ENCODE results near the gene IFITM5. TPM values are rescaled to one million over a fixed set of nuclear protein-coding genes. Genes with fewer than 3 reads are reported as not detected.

The IFITM5 gene
- total and polyA plus RNA-seq, 2 of the 8 experiments (the other 6 are each of a cell fraction or from before 2014, with no cell fraction given) = not detected

GRCh38 chr11:294780-295179 is 4.5 kb downstream of the IFITM5 start:
- Histone ChIP-seq H2BK20ac (ENCODE audit: low read length) (no peak overlapping the region), H2AK5ac (ENCODE audit: low read depth, low read length) (no peak overlapping the region), H3K23me2 (ENCODE audit: low read depth, low read length) (no peaks in the 10 kb centered on the region), H4K8ac (ENCODE audit: extremely low read depth, insufficient read depth, low read length) (no peak overlapping the region), H4K20me1 (replicated peaks in 1 of 2; ENCODE audit: control insufficient read depth in 1 of 2, insufficient read depth in 2 of 2, low read length in 2 of 2) (no peaks in the 10 kb centered on the region), H3K9me3 (ENCODE audit: insufficient read depth in 2 of 2, low read depth in 1 of 2, low read length in 1 of 2) (no peaks in the 10 kb centered on the region), H3K27ac (ENCODE audit: low read depth, low read length) (no peak overlapping the region), H3K79me2 (ENCODE audit: control insufficient read depth in 1 of 2, insufficient read depth in 2 of 2, low read length in 2 of 2) (no peaks in the 10 kb centered on the region), H3K27me3 (replicated peaks in 1 of 4; ENCODE audit: control insufficient read depth in 3 of 4, extremely low read depth in 1 of 4, insufficient read depth in 3 of 4, low read length in 3 of 4) (no peaks in the 10 kb centered on the region), H3K14ac (ENCODE audit: insufficient read length) (no peak overlapping the region), H3K4me2 (ENCODE audit: insufficient read depth in 1 of 2, low read depth in 2 of 2, low read length in 2 of 2) (no peak overlapping the region), H3K4ac (replicated peaks; ENCODE audit: insufficient read length, low read depth, low read length) (no peak overlapping the region), H3K79me1 (ENCODE audit: low read depth, low read length) (0 out of 2 replicates have a peak, but pooled peaks cover 2% of the 10 kb centered on the region), H4K5ac (ENCODE audit: insufficient read length, low read depth, low read length) (no peak overlapping the region), H3K23ac (ENCODE audit: insufficient read length) (no peak overlapping the region), H2BK12ac (ENCODE audit: low read depth, low read length) (no peak overlapping the region), H4K91ac (replicated peaks; ENCODE audit: insufficient read length, low read length) (no peak overlapping the region), H2BK120ac (replicated peaks; ENCODE audit: low read depth, low read length) (no peak overlapping the region), H2BK15ac (ENCODE audit: low read length) (no peak overlapping the region), H2AFZ (ENCODE audit: low read length) (no peak overlapping the region), H3K4me1 (replicated peaks in 1 of 4; ENCODE audit: control insufficient read depth in 3 of 4, insufficient read depth in 4 of 4, low read length in 3 of 4) (peaks cover 0 to 34% (median 21%) of the 10 kb centered on the region in 4 experiments; a peak in 6 of 7 replicates), H3K9ac (replicated peaks in 1 of 4; ENCODE audit: extremely low read depth in 1 of 4, low read depth in 3 of 4, low read length in 3 of 4) (no peak overlapping the region), H3K18ac (ENCODE audit: extremely low read depth, low read length) (no peak overlapping the region), H2BK5ac (ENCODE audit: low read depth, low read length) (no peak overlapping the region), H3K56ac (replicated peaks; ENCODE audit: insufficient read length, low read depth, low read length) (no peak overlapping the region), H3K36me3 (ENCODE audit: control insufficient read depth in 2 of 4, insufficient read depth in 4 of 4, low read length in 3 of 4) (peaks cover 3 to 30% (median 15%) of the 10 kb centered on the region in 4 experiments; a peak in 6 of 8 replicates), H3K4me3 (ENCODE audit: extremely low read depth in 1 of 4, insufficient read depth in 2 of 4, low read depth in 3 of 4, low read length in 4 of 4) (no peak overlapping the region)
- no peak for DNase-seq (ENCODE audit: low read depth in 1 of 2, low spot score in 2 of 2)
- ChIA-PET POLR2A (ENCODE audit: partially characterized antibody) (interaction anchor here (0.6 to 3.0 kb wide), 7 partner anchors 10 to 514 kb away, joined by 3 to 17 read pairs (median 3); no protein-coding TSS in a partner anchor), CTCF (ENCODE audit: partially characterized antibody) (interaction anchor here (0.9 to 3.4 kb wide), 7 partner anchors 10 to 67 kb away, joined by 3 to 29 read pairs (median 5); partner anchors contain the start of gene IFITM2)
- FAIRE-seq = no peak
- 95% methylated on average over 16 of the region's 16 CpGs; no CpG with 5 or more reads in 1 of the 2 experiments for WGBS, 2 experiments (ENCODE audit: extremely low coverage in 1 of 2, insufficient coverage in 1 of 2, insufficient read length in 1 of 2, insufficient replicate concordance in 2 of 2, low coverage in 1 of 2, low lambda C conversion rate in 2 of 2, missing lambda C conversion rate in 1 of 2)
- TF ChIP-seq EP300 (IDR thresholded peaks at IDR 0.05; ENCODE audit: borderline replicate concordance in 1 of 2, low read depth in 2 of 2, low read length in 2 of 2) (no peak), MAFK (IDR thresholded peaks at IDR 0.05; ENCODE audit: low read depth, low read length) (no peak), ATF2 (IDR thresholded peaks at IDR 0.05; ENCODE audit: low read length) (no peak), SP1 (IDR thresholded peaks at IDR 0.05; ENCODE audit: low read depth, low read length) (no peak), SP4 (IDR thresholded peaks at IDR 0.05; ENCODE audit: low read length) (no peak), SRF (IDR thresholded peaks at IDR 0.05; ENCODE audit: low read depth, low read length) (no peak), JUND (IDR thresholded peaks at IDR 0.05; ENCODE audit: low read length) (no peak), CTBP2 (IDR thresholded peaks at IDR 0.05; ENCODE audit: borderline replicate concordance, insufficient read depth, insufficient read length, low read length) (no peak), GTF2F1 (IDR thresholded peaks at IDR 0.05; ENCODE audit: borderline replicate concordance, low read depth, low read length) (no peak), TAF1 (IDR thresholded peaks at IDR 0.05; ENCODE audit: low read depth, low read length) (no peak), BCL11A (IDR thresholded peaks at IDR 0.05; ENCODE audit: low read depth in 2 of 2, low read length in 2 of 2) (no peak), SAP30 (IDR thresholded peaks at IDR 0.05; ENCODE audit: insufficient read depth, insufficient replicate concordance, low read length) (no peak), BACH1 (IDR thresholded peaks at IDR 0.05; ENCODE audit: low read length) (no peak)
